GM21528 (cell line): Measurements from ENCODE around the gene C1R.
"Not testable (repeated sequence)": the region's sequence is repeated elsewhere in the genome, so short reads cannot be mapped to it uniquely, and the experiment has no call there.

ENCODE experiments used
- ATAC-seq: cut with Tn5 transposase; IDR thresholded peaks from one replicate; pipeline ENCODE4 v1.9.1; 2021; ENCODE audit warnings: mild to moderate bottlenecking, moderate library complexity; ENCODE audit not compliant: unreplicated experiment, low FRiP score

Gene C1R

GRCh38 chr12:7046383-7047105 is 45.7 kb downstream of the C1R start:
- ATAC-seq, result no peak

- no peak for ATAC-seq
Observed at GRCh38 chr12:7045913-7046312, 46.3 kb downstream of the C1R start.

- ATAC-seq, result no peak
Observed at GRCh38 chr12:7042842-7043241, 49.4 kb downstream of the C1R start.

- no peak for ATAC-seq
Observed at GRCh38 chr12:7039403-7039802, 52.8 kb downstream of the C1R start.

- no peak for ATAC-seq
Observed at GRCh38 chr12:7038591-7038990, 53.7 kb downstream of the C1R start.

GRCh38 chr12:7037411-7037810 is 54.8 kb downstream of the C1R start:
- ATAC-seq, result not testable (repeated sequence)

- ATAC-seq, result no peak
Observed at GRCh38 chr12:7035463-7035862, 56.8 kb downstream of the C1R start.

- no peak for ATAC-seq
Observed at GRCh38 chr12:7034464-7034863, 57.8 kb downstream of the C1R start.

GRCh38 chr12:7032990-7033389 is 59.3 kb downstream of the C1R start:
- ATAC-seq, result no peak

GRCh38 chr12:7031306-7031705 is 60.9 kb downstream of the C1R start:
- no peak for ATAC-seq
